ENCODE measurements around the gene TPD52L1. TPM values are rescaled to one million over a fixed set of nuclear protein-coding genes. Genes with fewer than 3 reads are reported as not detected.

The TPD52L1 gene
- total RNA-seq, 1 donor from 2014 or later = 164 TPM

GRCh38 chr6:125251516-125252220 lies 98.1 kb downstream of the TPD52L1 start:
- FAIRE-seq (no peak), DNase-seq (ENCODE audit: low read depth) (no peak)
- no peak overlapping the region for H3K4me3 ChIP-seq (ENCODE audit: low read depth, low read length)

GRCh38 chr6:125252891-125253290 lies 99.3 kb downstream of the TPD52L1 start:
- no peak for TF ChIP-seq CTCF (IDR thresholded peaks at IDR 0.05; ENCODE audit: insufficient read depth, low read length, severe bottlenecking)
- FAIRE-seq (no peak), DNase-seq (ENCODE audit: low read depth) (no peak)
- peaks cover 2% of the 10 kb centered on the region for H3K36me3 ChIP-seq (ENCODE audit: control insufficient read depth, insufficient read depth, low read length)
- no peaks in the 10 kb centered on the region for H3K27me3 ChIP-seq (ENCODE audit: control insufficient read depth, insufficient read depth, low read length)
- H3K4me3 ChIP-seq (ENCODE audit: low read depth, low read length) = no peak overlapping the region

More at GRCh38 chr6:125251516-125252220, 98.1 kb downstream of the TPD52L1 start:
- Histone ChIP-seq H3K27me3 (ENCODE audit: control insufficient read depth, insufficient read depth, low read length) (no peaks in the 10 kb centered on the region), H3K36me3 (ENCODE audit: control insufficient read depth, insufficient read depth, low read length) (peaks cover 2% of the 10 kb centered on the region)
- TF ChIP-seq CTCF (IDR thresholded peaks at IDR 0.05; ENCODE audit: insufficient read depth, low read length, severe bottlenecking) = no peak

- no peak overlapping the region for H3K4me3 ChIP-seq (ENCODE audit: low read depth, low read length)
- no peaks in the 10 kb centered on the region for H3K36me3 ChIP-seq (ENCODE audit: control insufficient read depth, insufficient read depth, low read length)
- TF ChIP-seq CTCF (IDR thresholded peaks at IDR 0.05; ENCODE audit: insufficient read depth, low read length, severe bottlenecking) = no peak
- DNase-seq (ENCODE audit: low read depth) (peak; percentile 81), FAIRE-seq (no peak)
- H3K27me3 ChIP-seq (ENCODE audit: control insufficient read depth, insufficient read depth, low read length) = no peaks in the 10 kb centered on the region
These were observed 100.3 kb downstream of the TPD52L1 start for GRCh38 chr6:125253881-125254280.

DNA sequence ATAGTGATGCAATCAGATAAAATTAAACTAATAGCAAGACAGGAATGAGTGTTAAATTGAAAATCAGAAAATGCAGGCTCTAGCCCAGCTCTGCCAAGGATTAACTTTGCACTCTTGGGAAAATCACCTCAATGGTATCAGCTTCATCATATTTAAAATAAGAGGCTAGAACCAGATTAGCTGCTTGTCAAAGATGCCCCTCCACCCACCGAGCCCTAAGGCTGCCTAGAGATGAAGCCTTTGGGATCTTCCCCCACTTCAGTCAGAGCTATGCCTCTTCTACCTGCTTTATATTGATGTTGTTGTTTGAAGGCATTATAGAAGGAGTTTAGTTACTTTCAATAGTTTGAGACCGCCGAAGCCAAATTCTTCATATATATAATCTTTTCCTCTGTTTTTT lies 100.7 kb downstream of the TPD52L1 start:
- no peak for TF ChIP-seq CTCF (IDR thresholded peaks at IDR 0.05; ENCODE audit: insufficient read depth, low read length, severe bottlenecking)
- Histone ChIP-seq H3K27me3 (ENCODE audit: control insufficient read depth, insufficient read depth, low read length) (no peaks in the 10 kb centered on the region), H3K36me3 (ENCODE audit: control insufficient read depth, insufficient read depth, low read length) (no peaks in the 10 kb centered on the region), H3K4me3 (ENCODE audit: low read depth, low read length) (no peak overlapping the region)
- DNase-seq (ENCODE audit: low read depth) (no peak), FAIRE-seq (no peak)

DNA sequence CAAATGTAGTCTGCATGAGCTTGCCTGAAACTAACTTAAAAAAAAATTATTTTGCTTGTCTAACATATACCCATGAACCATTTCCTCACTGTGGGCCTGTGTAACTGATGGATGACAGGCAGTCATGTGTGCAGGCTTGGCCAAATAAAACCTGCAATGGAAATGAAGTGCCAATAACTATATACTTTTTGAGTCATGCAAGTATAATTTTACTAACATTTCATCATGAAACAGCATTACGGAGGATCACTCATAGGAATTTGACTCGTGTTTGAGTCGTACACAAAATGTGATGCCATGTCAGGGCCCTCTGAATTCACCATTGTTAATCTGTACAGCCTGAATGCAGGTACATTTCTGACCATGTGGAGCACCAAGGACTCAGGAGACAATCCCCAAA lies 101.6 kb downstream of the TPD52L1 start:
- no peak for TF ChIP-seq CTCF (IDR thresholded peaks at IDR 0.05; ENCODE audit: insufficient read depth, low read length, severe bottlenecking)

DNA sequence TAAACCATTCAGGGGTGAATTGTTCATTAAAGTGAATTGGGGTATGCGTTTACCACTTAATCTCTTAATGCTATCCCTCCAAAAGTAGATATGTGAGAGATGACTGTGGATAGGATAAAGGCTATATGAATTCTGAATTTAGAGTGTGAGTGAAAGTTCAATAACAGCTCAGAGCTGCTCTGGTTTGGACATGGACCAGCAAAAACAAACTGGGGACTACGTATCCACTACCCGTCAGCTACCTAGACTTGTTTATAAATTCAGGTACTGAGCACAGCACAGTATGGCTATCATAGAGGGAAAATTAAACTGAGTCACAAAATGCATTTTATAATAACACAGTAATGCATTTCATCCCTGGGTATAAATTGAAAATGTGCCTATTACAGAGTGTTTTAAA lies 103.8 kb downstream of the TPD52L1 start:
- DNase-seq (ENCODE audit: low read depth) (no peak), FAIRE-seq (no peak)
- no peak for TF ChIP-seq CTCF (IDR thresholded peaks at IDR 0.05; ENCODE audit: insufficient read depth, low read length, severe bottlenecking)
- no peak overlapping the region for H3K4me3 ChIP-seq (ENCODE audit: low read depth, low read length)
- H3K27me3 ChIP-seq (ENCODE audit: control insufficient read depth, insufficient read depth, low read length) = no peaks in the 10 kb centered on the region
- no peaks in the 10 kb centered on the region for H3K36me3 ChIP-seq (ENCODE audit: control insufficient read depth, insufficient read depth, low read length)

More for the DNA sequence above, 101.6 kb downstream of the TPD52L1 start:
- Histone ChIP-seq H3K27me3 (ENCODE audit: control insufficient read depth, insufficient read depth, low read length) (no peaks in the 10 kb centered on the region), H3K36me3 (ENCODE audit: control insufficient read depth, insufficient read depth, low read length) (no peaks in the 10 kb centered on the region), H3K4me3 (ENCODE audit: low read depth, low read length) (no peak overlapping the region)
- DNase-seq (ENCODE audit: low read depth) (peak; percentile 72), FAIRE-seq (no peak)
